ENCODE measurements around the gene ACTBL2.

DNA sequence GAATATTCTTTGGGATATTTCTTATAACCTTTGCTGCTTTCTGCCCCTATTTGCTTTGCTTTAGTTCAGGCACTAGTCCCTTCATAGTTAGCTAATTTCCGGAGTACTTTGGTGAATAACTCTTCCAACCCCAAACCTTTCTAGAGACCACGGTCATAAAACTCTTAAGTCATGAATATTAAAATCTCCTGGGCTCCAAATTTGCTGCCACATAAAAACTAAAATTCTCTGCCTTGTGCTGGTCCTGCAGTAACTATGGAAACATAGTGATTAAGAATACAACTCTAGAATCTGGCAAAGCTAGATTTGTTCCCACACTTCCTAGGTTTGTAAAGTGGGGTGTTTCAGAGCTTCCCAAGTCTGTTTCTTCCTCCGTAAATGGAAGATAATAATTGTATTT, 10.0 kb upstream of the ACTBL2 start:
- TF ChIP-seq CTCF (IDR thresholded peaks at IDR 0.05) = no peak
- no peak for TF ChIP-seq POLR2A (IDR thresholded peaks at IDR 0.05)
- no peak for TF ChIP-seq POLR2AphosphoS5 (IDR thresholded peaks at IDR 0.05; ENCODE audit: insufficient read depth in 1 of 2, low read depth in 1 of 2)

Measured in vagina (tissue), 2 donors.